HG03097 (cell line): ENCODE results near the gene NBEA.

Experiments used
- ATAC-seq: cut with Tn5 transposase; IDR thresholded peaks from one replicate; pipeline ENCODE4 v1.9.1; 2021; ENCODE audit not compliant: unreplicated experiment, low FRiP score

NBEA gene

DNA sequence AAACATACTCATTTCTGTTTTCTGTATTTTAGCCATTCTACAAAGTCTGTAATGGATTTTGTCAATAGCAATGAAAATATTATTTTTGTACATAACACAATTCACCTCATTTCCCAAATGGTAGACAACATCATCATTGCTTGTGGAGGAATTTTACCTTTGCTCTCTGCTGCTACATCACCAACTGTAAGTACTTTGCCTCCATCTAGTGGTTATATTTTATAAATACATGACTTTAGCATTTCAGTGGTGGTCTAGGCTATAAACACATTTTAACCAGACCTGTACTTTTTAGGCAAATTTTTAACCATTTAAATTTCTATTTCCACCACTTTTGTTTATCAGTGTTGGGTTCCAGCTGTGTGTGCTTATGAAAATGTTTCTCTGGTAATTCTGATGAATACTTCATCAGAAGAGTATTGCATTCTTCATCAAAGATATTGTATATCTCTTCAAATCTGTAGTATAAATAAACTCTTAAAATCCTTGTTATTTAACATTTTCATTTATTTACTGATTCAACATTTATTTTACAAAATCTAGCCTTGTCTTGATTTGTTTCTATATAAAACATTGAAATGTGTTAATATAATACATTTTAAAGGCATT, 222.4 kb downstream of the NBEA start:
- ATAC-seq = peak; percentile 76

DNA sequence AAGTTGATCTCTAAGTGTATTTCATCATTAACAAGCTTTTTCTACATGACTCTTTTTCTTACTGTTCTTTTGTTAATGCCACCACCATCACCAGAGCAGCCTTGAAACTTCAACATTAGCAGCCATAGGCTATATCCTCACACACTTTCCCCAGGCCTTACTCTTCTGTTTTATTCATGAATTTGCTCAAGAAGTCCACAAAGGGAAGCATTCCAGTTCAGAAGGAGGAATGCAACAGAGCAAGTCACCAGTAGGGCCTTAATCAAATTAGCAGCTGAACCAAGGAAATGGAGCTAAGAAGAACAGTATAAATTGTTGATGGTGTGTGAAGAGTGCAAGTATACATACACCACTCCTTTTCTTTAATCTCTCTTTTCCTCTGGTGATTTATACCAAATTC, 223.1 kb downstream of the NBEA start:
- ATAC-seq = no peak

DNA sequence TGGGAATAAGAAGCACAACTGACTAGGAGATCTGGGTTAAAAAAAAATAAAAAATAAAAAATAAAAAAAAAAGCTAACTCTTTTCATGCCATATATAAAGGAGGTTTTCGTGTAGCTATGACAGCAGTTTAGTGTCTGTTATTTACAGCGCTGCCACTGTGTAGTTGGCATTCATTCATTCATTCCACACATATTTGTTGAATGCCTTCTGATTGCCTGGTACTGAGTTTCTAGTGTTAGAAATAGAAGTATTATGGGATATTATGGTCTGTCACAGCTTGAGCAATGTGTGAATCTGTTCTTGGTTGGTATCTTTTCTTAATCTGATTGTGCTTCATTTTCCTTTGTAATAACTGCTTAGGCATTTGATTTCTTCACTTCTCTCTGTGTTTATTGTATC, 237.4 kb downstream of the NBEA start:
- no peak for ATAC-seq

DNA sequence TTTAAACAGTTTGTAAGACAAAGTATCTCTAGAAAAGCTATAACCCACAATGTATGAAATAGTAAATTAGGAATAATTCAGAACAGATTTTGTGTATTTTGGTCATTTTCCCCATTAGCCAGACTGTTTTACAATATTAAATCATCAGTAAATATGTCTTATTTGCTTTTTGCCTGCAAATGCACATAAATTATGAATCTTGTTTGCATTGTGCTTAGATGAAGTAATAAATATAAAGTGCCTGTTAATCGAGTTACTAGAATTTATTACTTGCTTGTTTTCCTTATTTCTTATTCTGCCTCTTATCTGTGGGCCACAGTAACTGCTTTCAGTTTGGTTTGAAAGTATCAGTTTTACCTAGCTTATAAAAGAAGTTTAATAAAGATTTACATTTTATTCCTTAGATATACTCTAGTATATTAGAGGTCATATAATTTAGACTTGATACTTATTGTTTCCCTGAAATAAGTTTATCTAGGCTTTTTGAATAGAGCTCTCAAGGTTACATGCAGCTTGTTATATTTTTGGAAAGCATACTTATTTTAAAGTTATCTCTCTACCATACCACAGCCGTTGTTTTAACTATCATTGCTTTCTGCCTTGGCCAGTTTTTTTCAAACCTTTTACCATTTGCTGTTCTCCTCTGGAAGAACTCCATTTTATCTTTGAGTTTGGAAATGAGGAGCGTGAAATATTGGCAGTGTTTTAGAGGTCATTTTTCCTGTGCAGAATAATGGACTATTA, 238.0 kb downstream of the NBEA start:
- no peak for ATAC-seq

DNA sequence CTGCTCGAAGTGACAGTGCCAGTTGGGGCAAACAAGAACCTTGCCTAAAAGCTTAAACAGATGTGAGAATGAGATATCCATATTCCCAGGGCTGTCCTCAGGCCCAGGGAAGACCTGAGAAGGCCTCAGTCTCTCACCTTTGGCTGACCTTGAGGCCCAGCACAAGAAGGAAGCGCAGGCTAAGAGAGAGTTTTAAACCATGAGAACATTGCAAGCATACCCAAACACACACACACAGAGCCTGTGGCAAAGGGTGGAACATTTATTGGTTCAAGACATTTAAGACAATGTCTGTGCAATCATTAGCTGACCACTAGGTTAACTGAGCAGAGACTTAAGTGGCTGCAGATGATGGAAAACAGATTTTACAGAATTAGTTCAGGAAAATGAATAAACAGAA, 248.2 kb downstream of the NBEA start:
- ATAC-seq = no peak

DNA sequence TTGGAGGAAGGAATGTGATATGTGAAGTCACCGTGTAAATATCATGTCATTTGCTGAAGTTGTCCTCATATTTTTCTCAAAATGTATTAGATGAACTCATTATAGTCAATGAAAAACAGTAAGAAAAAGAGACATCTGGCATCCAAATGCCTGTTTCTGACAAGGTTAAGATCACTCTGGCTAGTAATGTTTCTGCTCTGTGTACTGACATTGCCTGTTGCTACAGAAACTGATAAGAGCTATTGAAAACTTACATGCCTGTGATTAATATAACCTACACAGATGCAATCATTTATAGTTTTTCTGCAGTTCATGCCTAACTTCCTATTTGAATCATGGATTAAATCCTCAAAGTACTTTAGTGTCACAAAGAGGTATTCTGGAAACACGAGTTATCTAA, 249.8 kb downstream of the NBEA start:
- ATAC-seq = no peak

DNA sequence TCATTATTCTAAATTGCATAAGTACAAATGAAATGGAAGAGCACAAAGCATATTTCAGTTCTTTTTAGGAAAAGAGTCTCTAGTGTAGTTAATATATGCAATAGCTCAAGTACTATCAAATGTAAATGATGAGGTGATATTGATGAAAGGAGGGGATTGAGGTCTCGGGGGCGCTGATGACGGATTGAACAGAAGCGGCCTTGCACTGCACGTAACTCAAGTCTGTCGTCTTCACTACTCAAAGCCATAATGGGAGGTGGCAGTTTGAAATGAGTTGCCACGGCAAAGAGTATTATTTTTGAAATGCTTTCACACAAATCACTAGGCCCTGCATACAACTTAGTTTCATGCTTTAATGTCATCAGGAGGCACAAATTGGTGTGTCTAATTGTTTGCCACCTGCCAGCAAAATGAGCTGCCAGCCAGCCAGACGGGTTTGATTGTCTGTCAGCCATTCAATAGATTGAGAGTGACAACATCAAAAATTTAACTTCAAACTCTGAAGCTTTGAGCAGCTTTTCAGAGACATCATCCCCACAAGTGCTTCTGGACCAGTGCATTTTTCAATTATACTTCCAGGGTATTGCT, 256.6 kb downstream of the NBEA start:
- ATAC-seq = no peak

DNA sequence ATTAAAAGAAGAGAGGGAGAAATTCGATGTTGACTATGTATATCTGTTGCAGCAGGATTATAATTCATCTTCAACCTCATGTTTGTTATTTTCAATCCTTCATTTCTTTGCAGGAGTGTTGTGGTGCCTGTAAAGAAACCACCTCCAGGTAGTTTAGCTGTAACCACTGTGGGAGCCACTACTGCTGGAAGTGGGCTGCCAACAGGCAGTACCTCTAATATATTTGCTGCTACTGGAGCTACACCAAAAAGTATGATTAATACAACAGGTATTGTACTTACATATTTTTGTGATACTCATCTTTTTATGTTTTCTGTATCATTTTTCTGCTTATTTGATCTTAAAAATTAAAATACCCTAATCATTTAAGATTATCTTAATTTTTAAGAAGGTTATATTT, 266.5 kb downstream of the NBEA start:
- no peak for ATAC-seq

DNA sequence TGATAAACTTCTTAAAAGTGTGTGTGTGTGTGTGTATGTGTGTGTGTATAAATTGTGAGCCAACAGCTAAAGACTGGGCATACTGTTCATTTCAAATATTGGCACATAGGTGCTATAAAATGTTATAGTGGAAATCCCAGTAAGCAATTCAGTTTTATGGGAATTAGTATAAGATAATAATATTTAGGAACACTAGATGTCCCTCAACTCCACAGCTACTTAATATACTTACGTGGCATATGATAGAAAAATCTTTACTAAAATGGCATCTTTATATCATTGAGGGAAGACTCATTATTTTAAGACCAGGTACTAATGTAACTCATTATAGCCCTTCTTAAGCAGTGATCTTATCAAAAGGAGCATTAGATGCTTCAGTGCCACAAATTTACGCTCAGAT, 268.2 kb downstream of the NBEA start:
- no peak for ATAC-seq

DNA sequence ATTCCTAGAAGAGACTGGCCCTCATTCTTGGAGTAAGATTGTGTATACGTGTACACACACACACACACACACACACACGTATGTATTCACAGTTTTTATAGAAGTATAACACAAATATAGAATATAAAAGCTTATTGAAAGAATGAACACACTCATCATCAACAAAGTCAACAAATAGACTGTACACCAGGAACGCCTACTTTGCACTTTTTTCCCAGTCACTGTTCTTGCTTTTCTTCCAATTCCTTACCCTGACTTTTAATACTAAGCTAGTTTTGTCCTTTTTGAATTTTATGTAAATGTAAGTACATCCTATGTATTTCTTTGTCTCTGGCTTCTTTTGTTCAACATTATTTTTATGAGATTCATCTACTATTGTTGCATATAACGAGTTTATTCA, 269.9 kb downstream of the NBEA start:
- ATAC-seq = no peak

DNA sequence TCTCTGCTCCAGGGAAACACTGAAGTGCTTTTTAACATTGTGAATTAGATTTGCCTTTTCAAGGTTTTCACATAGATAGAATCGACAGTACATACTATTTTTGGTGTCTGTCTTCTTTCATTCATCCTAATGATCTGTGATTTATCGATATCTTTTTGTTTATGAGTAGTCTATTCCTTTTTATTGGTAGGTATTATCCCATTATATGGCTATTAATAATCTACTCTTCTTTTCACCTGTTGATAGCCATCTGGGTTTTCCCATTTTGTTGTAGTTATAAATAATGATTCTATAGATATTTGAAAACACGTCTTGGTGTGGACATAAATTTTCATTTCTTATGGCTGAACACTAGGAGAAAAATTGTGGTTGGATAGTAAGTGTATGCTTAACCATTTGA, 271.8 kb downstream of the NBEA start:
- ATAC-seq = no peak

DNA sequence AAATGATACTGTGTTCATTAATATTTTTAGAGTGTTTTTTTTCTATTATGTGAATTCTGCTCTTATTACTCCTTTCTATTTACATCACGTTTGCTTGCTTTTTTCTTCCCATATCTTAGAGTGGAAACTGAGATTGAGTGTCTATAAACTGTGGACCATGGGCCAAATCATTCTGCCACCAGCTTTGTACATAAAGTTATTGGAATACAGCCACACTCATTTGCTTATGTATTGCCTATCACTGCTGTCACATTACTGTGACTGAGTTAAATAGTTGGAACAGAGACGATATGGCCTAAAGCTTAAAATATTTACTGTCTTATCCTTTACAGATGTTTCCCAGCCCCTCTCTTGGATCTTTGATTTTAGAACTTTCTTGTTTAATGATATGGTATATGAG, 274.1 kb downstream of the NBEA start:
- ATAC-seq = no peak

DNA sequence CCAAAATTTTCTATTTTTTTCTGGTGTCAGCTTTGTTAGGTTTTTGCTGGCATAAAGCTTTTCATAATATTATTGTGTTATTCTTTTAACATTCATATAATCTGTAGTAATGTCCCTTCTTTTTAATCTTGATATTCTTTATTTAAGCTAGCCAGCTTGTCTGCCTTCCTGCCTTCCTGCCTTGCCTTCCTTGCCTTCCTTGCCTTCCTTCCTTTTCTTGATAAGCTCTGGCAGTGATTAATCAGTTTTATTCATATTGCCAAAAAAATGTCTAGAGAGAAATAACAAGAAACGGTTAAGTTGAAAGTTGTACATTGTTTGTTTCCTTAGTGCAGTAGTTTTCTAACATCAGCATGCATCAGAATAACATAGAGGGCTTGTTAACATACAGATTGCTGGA, 277.0 kb downstream of the NBEA start:
- no peak for ATAC-seq

DNA sequence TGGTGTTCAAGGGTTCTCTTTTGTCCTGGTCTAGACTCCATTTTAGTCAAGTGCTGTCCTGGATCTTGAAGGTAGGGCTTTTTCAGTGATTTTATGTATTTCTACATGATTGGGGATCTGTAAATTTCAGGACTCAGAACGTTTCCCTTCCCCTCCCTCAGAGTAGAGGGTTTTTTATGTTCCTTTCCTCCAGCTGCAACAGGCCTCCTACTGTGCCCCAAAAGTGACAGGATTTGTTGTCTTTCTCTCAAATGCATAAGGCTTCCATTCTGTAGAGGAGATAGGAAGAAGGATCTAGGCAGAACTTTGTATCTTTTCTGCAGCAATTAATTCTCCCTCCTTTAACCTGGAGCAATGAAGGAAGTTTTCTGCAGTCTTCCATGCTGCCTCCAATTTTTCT, 283.1 kb downstream of the NBEA start:
- ATAC-seq = no peak

DNA sequence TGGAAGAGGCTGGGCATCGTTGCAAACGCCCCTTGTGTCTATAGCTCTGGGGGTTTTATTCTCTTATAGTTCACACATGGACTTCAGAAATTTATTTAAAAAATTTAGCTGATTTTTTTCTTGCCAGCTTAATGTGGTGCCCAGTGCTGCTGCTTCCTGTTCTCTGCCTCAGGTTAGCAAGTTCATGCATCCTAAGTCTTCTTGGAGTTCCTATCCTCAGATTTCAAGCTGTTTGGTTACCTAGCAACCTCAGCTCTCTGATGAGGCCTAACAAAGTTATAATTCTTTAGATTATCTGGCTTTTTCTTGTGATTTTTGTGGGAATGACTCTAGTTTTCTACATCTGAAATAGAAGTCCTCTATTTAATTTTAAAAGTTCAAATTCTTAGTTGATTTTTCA, 283.5 kb downstream of the NBEA start:
- ATAC-seq = no peak

DNA sequence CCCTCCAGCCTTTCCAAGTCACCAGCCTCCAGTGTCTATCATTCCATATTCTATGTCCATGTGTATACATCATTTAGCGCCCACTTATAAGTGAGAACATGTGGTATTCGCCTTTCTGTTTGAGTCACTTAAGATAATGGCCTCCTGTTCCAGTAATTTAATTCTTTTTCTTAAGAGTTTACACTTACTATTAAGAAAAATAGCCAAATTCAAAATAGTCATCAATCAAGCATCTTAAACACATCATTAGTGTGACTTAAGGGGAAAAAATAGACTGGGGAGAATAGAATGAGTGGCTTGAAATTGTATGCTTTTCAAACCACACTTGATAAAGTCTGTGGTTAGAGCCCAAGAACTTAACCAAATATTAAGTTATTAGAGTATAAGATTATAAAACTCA, 286.5 kb downstream of the NBEA start:
- ATAC-seq = no peak

DNA sequence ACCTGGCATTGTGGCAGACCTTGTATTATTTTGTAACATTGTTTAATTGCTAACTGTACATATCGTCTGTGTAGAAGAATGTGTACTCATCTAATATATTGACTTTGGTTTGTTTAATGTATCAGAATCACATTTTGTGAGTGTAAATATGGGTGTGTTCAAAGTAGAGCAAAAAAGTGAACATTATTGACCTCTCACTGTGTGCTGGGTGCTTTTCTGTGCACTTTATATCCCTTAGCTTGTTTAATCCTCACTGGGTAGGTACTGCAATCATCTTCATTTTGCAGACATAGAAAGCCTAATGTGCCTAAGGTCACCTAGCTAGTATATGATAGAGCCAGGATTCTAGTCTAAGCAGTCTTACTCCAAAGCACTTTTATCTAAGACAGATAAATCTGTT, 289.4 kb downstream of the NBEA start:
- no peak for ATAC-seq

DNA sequence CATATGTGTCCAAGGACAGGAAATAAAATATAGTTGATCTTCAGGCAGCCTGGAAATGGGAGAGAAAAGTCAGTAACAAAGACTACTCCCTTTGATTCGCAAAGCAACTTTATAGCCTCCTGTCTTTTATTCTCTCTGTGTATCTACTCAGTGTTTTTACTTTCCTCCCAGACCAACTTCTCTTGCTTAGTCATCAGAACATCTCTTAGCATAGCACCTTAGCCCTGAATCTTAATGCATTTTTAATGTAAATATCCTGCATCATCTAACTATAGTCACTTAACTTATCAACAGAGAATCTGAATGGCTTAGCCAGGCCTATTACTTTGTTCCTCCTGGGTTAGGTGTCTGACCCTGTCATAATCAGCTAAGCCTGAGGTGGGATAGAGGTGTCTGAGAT, 296.2 kb downstream of the NBEA start:
- ATAC-seq = no peak

DNA sequence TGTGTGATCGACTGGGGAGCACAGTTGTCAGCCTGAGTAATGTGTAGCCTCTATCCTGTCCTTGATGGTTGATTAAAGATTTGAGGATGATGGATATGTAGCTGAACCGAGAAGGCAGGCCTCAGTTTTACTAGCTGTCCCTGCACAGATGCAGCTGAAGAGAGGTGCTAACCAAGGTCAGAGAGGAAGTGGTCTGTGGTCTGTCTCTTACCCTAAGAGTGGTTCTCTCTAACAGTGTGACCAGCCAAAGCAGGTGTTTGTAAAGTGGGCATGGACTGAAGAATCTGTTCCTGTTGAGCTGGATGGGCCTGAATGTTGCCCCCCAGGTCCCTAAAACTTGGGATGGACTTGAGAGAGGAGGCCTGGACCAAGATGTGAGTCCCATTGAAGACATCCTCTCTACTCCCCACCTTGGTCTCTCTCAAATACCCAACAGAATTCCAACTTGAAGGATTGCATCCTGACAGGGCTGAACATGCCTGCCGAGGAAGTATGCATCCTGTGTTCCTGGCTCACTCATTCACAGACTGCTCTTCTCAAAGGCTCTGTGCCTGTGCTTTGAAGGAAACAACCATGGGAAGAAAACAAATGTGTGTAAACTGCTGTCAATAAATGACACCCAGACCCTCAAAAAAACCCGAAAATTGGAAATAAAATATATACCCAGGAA, 310.6 kb downstream of the NBEA start:
- peak; percentile 92 for ATAC-seq

DNA sequence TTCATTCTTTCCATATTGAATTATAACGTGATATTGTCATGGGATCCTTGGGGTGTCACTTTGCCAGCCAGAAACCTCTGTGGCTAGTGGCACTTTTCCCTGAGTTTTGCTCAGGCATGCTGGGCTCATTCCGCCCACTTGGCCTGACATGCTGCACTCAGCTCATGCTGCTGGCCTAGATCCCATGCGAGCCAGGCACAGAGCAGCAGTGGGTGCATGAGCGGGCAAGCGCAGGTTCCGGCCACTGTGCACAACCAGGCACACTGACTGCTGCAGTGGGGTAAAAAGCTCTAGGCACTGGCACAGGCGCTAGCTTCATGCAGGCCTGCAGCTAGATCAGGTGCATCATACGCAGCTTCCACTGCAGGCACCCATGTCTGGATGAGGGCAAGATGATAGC, 313.2 kb downstream of the NBEA start:
- ATAC-seq = no peak

DNA sequence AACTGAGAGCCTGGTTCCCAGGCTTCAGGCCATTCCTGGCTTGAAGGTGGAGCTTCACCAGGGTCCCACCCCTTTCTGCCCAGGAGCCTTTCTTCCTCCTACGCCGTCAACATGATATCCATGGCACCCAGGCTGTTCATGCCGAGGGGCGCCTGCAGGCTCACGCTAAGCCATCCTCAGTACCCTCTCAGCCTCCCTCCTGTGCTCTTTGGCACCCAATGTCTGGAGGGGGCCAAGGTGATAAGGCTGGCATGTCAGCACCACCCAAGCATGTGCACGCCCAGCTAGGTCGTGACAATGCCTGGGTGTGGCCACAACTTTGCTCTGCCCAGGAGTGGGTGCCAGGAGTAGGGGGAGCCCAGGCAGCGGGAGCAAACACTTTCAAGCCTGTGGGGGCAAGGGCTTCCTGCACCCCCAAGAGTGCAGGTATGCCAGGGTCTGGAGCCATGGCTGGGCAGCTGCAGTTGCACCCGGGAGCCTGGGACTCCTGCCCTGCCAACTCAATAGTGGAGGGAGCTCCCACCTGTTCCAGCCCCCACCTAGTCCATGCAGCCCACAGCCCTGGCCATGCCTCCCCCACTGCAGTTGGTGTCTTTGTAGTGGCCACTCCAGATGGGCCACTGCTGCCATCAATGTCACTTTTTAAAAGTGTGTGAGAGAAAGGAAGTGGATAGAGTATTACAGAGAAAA, 314.5 kb downstream of the NBEA start:
- no peak for ATAC-seq
